ENCODE data around the gene LIMS2. TPM values are rescaled to one million over a fixed set of nuclear protein-coding genes. Genes with fewer than 3 reads are reported as not detected.

Gene LIMS2
- total RNA-seq, 1 experiment from 2014 or later: 8.9 TPM

GRCh38 chr2:127624756-127625571, 50.4 kb downstream of the LIMS2 start:
- no peaks in the 10 kb centered on the region for H3K9me3 ChIP-seq (ENCODE audit: control insufficient read depth, insufficient read depth, low read depth, low read length)
- no peak overlapping the region for H3K27ac ChIP-seq (ENCODE audit: low read length)
- peak; percentile 16; the same call in 1 of the 2 replicates for ATAC-seq
- no peaks in the 10 kb centered on the region for H3K27me3 ChIP-seq (ENCODE audit: control insufficient read depth, insufficient read depth, low read length)
- ChIA-PET CTCF (interaction anchor here (1.0 kb wide), 1 partner anchor 34 kb away, joined by 3 read pairs; no protein-coding TSS in a partner anchor), POLR2A (no interaction called here)
- in situ Hi-C loops (cut with HindIII; ENCODE audit: low pct_unique_long_range_greater_than_20kb, low sequenced_read_pairs) (no loop called here), intact Hi-C loops (cut with micrococcal nuclease; ENCODE audit: unreplicated experiment) (no loop called here)
- no peaks in the 10 kb centered on the region for H3K4me1 ChIP-seq (ENCODE audit: control insufficient read depth, insufficient read depth, low read length)
- DNase-seq (ENCODE audit: low read depth, low spot score): no peak
- TF ChIP-seq TCF7L2 (IDR thresholded peaks at IDR 0.05; ENCODE audit: low read depth, low read length) (no peak), CTCF (IDR thresholded peaks at IDR 0.05) (no peak), POLR2AphosphoS5 (IDR thresholded peaks at IDR 0.05; ENCODE audit: low read depth, low read length) (no peak), REST (IDR thresholded peaks at IDR 0.05; ENCODE audit: insufficient read depth in 1 of 2, low read depth in 2 of 2, low read length in 1 of 2) (no peak), SIN3A (IDR thresholded peaks at IDR 0.05; ENCODE audit: borderline replicate concordance, insufficient read depth, low read depth, low read length) (no peak)
- no peak overlapping the region for H3K4me3 ChIP-seq (ENCODE audit: low read depth in 2 of 2, low read length in 2 of 2)
- BruUV-seq (replicated peaks): no TSS peak
- no peaks in the 10 kb centered on the region for H3K36me3 ChIP-seq (ENCODE audit: control insufficient read depth, insufficient read depth, low read length)

- POLR2A ChIA-PET: no interaction called here
- Histone ChIP-seq H3K9me3 (ENCODE audit: control insufficient read depth, insufficient read depth, low read depth, low read length) (no peaks in the 10 kb centered on the region), H3K4me3 (ENCODE audit: low read depth in 2 of 2, low read length in 2 of 2) (no peak overlapping the region), H3K36me3 (ENCODE audit: control insufficient read depth, insufficient read depth, low read length) (no peaks in the 10 kb centered on the region), H3K27ac (ENCODE audit: low read length) (no peak overlapping the region), H3K27me3 (ENCODE audit: control insufficient read depth, insufficient read depth, low read length) (no peaks in the 10 kb centered on the region), H3K4me1 (ENCODE audit: control insufficient read depth, insufficient read depth, low read length) (no peaks in the 10 kb centered on the region)
- CTCF ChIA-PET: interaction anchor here (0.7 kb wide), 1 partner anchor 110 kb away, joined by 11 read pairs; no protein-coding TSS in a partner anchor
- ATAC-seq (no peak), DNase-seq (ENCODE audit: low read depth, low spot score) (no peak)
- in situ Hi-C loops (cut with HindIII; ENCODE audit: low pct_unique_long_range_greater_than_20kb, low sequenced_read_pairs) (no loop called here), intact Hi-C loops (cut with micrococcal nuclease; ENCODE audit: unreplicated experiment) (no loop called here)
- no TSS peak for BruUV-seq (replicated peaks)
- TF ChIP-seq SIN3A (IDR thresholded peaks at IDR 0.05; ENCODE audit: borderline replicate concordance, insufficient read depth, low read depth, low read length) (no peak), REST (IDR thresholded peaks at IDR 0.05; ENCODE audit: insufficient read depth in 1 of 2, low read depth in 2 of 2, low read length in 1 of 2) (no peak), POLR2AphosphoS5 (IDR thresholded peaks at IDR 0.05; ENCODE audit: low read depth, low read length) (no peak), CTCF (IDR thresholded peaks at IDR 0.05) (no peak), TCF7L2 (IDR thresholded peaks at IDR 0.05; ENCODE audit: low read depth, low read length) (no peak)
Measured at GRCh38 chr2:127624320-127624755, 51.0 kb downstream of the LIMS2 start.

All from Panc1 (cell line).